HG03280 (cell line): ENCODE data around the gene SPON1.
"Not testable (repeated sequence)": the region's sequence is repeated elsewhere in the genome, so short reads cannot be mapped to it uniquely, and the experiment has no call there.

Experiments
- ATAC-seq: cut with Tn5 transposase; IDR thresholded peaks from one replicate; pipeline ENCODE4 v1.9.1; 2021; ENCODE audit warnings: mild to moderate bottlenecking, moderate library complexity; ENCODE audit not compliant: unreplicated experiment

The SPON1 gene

DNA sequence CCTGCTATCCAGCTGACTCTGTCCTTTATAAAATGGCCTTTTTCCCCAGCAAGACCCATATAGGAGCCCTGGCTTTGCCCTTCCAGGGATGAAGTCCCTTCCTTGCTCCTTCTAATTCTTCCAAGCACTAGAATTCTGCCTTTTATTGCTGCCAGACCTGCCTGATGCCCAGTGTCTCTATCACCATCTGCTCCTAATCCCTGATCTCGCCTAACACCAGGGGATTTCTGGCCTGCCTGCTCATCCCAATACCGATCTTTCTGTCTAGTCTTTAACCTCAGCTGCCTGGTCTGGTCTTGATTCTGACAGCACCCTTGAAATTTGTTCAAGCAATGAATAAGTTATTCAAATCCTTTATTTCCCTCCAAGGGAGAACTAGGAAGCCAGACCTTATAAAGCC is 150.2 kb downstream of the SPON1 start:
- ATAC-seq: no peak

DNA sequence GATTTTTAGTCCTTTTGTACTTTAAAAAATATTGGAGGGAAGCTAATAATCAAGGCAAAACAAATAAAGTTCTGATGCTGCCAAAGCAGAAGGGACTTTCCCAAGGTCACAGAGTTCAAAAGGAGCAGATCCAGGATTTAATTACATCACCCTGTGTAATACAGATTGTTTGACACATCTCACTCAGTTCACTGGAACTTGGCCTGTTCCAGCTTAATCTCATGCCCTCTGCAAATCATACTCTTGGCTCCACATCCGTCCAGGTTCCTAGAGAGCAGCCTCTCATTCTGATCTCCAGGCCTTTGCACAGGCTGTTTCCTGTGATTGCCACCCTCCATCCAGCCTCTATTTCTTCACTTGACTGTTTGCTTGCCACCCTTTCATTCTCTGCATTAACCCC is 151.7 kb downstream of the SPON1 start:
- no peak for ATAC-seq

DNA sequence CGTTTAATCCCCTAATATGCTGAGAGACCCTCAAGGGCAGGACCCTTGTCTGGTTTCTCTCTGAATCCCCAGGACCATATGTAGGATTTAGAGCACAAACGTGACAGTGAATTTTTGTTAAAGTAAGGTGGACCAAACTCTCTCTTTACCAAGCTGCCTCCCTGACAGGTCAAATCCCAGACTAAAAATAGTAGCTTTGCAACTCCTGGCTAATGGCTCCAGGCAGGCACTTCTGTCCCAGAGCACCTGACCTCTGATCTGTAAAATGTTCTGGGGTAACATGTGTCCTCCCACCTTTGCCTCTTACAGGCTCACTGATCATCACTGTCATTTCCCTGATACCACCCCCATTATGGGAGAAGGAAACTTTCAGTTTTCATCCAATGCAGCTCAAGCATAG is 152.3 kb downstream of the SPON1 start:
- no peak for ATAC-seq

DNA sequence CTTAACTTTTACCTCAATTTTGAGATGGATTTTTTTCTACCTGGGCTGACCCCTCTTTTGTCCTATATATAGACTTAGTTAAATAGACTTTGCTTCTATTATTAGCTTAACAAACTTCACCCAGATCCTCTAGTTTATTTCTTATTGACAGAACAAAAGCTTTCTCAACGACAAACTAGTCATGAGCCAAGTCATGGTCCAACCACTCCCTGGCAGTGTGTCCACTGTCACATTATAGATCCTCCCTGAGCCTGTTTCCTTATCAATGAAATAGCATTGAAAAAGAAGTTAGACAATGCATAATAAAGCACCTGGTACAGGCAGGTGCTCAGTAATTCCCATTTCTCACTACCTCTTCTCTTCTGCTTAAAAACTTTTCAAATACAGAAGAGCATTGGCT is 155.1 kb downstream of the SPON1 start:
- no peak for ATAC-seq

DNA sequence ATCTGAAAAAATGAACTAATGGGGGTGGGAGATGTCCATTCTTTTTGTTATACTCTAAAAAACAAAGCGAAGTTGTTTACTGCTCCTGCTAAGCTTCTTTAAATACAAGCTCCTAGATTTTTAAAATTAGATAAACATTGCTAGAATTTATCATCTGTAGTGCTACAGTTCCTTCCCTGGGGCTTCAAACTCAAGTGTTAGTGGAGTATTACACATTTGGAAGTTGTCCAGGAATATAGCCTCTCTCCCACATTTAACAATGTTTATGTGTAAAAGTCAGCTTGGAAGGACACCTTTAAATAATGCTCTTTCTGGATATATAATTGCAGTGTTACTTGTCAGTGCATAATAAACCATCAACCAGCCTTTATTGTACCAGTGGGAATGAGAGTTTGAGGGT is 155.5 kb downstream of the SPON1 start:
- no peak for ATAC-seq

DNA sequence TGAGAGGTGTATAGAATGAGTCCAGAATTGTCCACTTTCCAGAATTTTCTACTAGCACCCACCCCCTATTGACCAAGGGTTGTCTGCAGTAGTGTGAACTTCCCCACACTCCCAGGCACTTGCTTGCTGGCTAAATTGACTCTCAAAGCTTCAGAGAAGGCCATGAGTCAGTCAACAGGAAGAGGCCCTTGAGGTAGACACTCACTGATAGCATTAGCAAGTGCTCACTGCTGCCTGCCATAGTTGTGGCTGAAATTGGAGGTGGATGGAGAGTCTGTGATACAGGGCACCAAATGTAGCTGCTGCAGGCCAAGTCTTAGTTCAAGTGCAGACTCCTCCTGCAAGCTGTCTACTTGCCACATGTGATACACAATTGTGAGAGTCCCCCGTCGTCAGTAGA is 156.8 kb downstream of the SPON1 start:
- ATAC-seq: no peak

DNA sequence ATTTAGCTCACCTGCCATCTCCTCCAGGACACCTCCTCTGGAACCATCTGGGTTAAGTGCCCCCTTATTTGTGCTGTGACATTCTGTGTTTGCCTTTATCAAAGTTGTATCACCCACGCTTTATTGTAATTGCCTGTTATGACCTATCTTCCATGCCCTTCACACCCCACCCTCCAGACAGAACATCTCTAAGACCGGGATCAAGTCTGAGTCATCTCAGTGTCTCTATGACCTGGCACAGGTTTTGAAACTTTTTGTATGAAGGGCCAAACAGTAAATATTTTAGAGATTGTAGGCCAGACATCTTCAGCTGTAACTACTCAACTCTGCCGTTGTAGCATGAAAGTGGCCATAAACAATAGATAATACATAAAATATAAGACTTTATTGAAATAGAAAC is 161.8 kb downstream of the SPON1 start:
- ATAC-seq: no peak

DNA sequence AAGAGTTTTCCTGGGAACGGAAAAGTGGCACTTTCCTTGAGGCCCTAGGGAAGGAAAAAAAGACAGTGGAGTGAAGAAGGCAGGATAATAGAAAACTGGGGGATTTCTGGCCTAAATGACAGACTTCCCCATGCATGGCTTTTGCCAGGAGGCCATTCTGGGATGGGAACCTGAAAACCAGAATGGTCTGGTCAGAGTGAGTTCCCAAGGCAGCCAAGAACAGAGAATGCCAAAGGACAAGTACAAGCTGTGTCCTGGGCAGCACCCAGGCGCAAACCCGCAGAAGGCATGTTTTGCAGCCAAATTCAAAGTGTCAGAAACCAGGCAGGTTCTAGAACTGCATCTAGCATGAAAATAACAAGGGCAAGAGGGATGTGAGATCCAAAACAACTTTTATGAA is 162.4 kb downstream of the SPON1 start:
- ATAC-seq: no peak

DNA sequence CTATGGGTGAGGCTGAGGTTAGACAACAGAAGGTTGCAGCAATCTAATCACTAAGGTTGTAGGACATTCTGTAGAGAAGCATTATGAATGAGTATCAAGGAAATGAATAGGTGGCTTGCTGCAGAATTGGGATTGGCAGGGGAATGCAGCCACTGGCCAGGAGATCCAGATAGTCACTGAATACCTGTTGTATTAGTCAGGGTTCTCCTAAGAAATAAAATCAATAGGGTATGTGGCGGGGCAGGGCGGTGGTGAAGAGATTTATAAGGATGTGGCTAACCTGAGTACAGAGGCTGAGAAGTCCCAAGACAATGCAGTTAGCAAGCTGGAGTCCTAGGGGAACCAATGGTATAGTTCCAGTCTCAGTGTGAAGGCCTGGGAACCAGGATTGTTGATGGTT is 163.0 kb downstream of the SPON1 start:
- ATAC-seq: no peak

DNA sequence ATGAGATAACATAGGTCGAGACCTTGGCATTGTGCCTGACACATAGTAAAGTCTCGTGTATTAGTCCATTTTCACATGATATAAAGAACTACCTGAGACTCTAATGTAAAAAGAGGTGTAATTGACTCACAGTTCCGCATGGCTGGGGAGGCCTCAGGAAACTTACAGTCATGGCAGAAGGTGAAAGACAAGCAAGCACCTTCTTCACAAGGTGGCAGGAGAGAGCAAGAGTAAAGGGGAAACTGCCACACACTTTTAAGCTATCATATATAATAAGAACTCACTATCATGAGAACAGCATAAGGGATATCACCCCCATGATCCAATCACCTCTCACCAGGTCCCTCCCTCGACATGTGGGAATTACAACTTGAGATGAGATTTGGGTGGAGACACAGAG is 165.2 kb downstream of the SPON1 start:
- ATAC-seq: no peak

DNA sequence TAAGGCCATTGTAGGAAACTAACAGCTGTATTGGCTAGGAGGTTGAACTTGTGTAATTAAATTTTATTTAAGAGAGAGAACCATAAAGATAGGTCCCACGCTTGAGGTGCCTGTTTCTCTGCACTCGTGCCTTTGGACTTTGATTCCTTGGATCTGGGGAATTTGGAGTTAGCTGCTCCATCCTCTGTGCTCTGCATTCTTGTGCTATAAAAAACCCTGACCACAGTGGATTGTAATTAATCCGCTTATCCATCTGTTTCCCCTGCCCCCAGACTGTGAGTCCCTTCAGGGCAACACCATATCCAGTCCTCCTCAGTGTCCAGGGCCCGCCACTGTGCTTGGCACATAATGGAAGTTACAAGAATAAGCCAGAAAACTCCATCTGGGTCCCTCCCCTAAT is 169.8 kb downstream of the SPON1 start:
- no peak for ATAC-seq

DNA sequence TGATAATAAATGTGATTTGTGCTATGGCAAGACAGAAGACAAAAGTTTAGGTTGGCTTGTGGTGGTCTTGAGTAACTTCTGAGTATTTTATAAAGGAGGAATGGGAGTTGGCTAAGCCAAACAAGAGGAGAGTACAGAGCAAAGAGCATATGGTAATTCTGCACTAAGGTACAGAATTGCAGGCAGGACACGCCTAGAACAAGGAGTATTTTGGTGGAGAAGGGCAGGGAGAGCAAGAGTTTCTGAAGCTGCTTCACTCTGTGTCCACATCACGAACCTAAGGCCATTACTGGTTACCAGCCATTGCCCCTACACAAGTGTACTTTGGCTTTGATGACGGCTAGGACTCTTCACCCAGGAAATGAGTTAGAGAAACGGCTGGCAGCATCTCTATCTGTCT is 170.9 kb downstream of the SPON1 start:
- ATAC-seq: no peak

DNA sequence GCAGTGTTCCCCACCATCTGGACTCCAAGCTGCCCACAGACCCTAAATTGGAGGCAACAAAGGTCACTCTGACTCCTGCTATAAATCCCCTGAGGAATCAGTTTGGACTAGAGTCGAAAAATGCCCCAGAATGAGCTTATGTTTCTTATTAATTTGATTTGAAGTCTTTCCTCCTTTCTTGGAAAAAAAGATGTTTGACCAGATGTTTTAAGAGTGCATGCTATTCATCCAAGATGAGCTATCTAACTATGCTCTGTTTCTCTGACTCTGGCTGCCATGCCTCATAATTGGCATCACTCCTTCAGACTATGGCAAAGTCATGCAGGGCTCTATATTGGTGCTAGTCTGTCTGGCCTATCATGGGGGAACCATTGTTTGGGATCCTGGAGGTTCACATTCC is 174.0 kb downstream of the SPON1 start:
- ATAC-seq: no peak

DNA sequence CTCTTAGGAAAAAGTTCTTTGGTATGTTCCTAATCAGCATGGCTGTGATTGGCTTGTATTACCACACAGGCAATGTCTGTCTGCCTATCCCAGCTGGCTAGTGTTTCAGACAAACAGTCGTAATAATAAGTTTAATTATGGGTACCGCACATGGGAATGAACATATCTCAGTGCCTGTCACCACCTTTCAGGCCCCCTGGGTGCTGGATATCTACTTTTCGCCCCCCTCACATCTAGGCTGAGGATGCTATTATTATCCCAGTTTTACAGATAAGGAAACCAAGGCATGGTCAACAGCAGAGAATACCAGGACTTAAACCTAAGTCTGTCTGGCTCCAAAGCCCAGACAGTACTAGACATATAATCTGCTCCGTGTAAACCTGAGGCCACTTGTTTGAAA is 174.8 kb downstream of the SPON1 start:
- ATAC-seq: no peak

DNA sequence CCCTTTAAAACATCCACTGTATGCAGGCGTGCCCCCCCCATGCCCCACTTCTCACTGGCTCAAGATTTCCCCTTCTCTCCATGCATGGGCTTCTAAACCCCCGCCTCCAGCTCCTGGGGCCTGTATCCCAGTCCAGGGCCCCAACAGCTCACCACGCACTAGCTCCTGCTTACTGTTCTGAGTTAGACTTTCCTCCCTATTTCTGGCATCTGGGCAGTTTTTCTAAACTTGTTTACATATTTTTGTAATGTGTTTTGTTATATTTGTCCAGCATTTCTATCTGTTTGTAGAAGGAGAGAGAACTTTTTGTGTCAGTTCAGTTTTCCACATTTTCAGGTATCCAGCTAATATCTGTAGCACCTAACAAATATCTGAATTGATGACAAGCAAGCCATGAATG is 178.5 kb downstream of the SPON1 start:
- ATAC-seq: no peak

DNA sequence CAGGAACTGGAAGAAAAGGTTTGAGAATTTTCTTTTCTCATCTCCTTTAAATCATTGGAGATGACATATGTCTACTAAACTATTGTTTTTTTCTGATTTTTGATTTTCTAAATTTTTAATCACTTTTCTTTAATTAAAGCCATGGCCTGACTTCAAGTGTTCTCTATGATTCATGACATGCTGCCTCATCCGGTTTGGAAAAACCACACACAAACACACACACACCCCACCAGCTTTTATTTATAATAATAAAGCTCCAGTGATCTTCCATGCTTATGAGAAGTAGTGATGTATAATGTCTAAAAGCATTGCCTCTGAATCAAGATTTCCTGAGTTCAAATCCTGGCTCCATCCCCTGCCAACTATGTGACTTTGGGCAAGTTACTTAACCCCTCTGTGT is 179.2 kb downstream of the SPON1 start:
- ATAC-seq: no peak

DNA sequence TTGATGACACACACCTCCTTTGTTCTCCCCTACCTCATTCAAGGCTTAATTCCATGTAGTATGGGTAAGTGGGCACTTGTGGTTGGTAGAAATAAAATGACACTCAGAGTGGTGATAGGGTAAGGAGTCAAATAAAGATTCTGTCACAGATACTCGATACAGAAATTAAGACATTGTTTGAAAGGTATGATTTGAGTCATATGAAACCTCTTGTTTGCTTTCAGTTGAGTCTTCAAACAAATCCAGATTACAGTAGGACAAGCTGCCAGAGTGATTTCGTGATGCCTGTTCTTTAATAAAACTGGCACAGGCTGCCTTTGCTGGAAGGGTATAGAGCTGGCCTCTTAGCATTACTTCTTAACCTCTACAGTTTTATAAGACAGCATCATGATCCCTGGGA is 182.4 kb downstream of the SPON1 start:
- no peak for ATAC-seq

DNA sequence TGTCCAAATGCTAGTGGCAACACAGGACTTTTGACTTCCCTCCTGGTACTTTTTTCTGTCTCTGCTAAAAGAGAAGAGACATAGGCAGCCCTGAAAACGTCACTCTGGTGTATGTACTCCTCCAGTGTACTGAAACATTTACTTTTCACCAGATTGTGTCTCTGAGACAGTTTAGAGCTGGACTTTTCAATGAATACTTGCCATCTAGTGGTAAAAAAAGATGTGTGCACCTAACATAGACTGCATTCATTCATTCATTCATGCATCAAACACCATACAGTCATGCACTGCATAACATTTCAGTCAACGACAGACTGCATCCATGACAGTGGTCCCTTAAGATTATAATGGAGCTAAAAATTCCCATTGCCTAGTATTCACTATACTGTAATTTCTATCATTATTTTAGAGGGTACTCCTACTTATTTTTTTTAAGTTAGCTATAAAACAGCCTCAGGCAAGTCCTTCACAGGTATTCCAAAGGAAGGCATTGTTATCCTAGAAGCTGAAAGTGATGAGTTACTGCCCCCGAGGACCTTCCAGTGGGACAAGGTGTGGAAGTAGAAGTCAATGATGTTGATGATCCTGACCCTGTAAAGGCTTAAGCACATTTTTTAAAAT is 186.2 kb downstream of the SPON1 start:
- ATAC-seq: no peak

DNA sequence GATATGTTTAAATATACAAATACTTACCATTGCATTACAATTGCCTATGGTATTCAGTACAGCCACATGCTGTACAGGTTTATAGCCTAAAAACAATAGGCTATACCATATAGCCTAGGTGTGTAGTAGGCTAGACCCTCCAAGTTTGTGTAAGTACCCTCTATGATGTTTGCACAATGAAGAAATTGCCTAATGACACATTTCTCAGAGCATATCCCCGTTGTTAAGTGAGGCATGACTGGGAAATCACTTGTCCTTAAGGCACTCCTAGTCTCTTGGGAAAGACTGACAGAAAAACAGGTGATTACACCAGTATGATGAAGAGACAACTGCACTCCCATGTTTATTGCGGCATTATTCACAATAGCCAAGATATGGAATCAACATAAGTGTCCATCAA is 187.2 kb downstream of the SPON1 start:
- ATAC-seq: no peak

DNA sequence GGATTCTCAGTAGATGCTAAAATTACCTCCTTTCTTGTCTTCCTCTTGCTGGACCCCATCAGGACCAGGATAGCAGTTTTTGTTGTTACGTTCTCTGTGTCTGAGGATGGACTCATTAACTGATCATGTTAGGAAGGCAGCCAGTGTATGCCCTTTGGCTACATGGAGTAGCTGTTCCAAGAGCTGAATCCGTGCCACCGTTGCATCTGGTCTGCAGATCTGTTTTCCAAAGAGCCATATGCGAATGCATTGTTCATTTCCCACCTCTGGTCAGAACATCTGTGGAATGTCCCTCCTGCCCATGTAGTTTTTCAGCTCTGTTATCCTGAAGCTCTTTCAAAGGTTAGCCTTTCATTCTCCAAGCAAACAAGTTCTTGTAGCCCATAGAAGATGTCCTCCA is 188.4 kb downstream of the SPON1 start:
- no peak for ATAC-seq

DNA sequence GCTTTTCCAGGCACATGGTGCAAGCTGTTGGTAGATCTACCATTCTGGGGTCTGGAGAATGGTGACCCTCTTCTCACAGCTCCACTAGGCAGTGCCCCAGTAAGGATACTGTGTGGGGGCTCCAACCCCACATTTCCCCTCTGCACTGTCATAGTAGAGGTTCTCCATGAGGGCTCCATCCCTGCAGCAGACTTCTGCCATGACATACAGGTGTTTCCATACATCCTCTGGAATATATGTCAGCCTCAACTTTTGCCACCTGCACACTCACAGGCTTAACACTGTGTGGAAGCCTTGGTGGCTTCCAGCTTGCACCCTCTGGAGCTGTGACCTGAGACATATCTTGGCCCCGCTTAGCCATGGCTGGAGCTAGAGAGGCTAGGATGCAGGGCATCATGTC is 191.6 kb downstream of the SPON1 start:
- ATAC-seq: not testable (repeated sequence)

DNA sequence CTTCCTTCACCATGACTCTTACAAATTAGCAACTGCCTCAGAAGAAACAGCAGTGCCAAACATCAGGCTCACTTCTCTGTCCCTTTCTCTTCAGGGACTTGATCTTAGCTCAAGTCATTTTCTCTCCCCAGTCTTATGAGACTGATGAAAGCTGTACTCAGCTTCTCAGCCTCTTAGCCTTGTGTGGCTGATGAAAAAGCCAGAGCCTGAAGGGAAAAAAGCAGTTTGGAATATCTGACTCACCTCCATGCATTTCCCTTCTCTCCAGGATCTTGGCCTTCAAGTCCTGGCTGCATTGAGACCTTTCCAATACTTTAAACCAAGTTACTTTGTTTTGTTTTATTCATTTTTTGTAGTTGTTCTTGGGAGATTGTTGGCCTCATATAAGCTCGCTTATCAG is 195.9 kb downstream of the SPON1 start:
- ATAC-seq: no peak

DNA sequence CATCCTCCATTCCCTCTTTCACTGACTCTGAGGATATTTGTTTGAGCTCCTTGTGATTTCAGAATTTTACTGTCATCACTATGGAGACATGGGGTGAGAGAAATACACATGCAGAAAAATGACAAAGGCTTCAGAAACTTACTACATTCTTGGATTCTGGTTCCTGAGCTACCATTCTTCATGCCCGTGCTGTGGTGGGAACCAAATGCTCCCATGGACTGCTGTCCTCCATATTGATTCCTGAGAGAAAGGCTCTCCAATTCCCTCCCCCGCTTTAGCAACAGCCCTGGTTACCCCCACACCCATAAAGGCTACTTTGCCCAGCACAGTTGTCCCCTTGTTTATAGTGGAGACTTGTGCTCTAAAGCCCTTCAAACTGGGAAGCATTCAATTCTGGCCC is 201.1 kb downstream of the SPON1 start:
- ATAC-seq: no peak

DNA sequence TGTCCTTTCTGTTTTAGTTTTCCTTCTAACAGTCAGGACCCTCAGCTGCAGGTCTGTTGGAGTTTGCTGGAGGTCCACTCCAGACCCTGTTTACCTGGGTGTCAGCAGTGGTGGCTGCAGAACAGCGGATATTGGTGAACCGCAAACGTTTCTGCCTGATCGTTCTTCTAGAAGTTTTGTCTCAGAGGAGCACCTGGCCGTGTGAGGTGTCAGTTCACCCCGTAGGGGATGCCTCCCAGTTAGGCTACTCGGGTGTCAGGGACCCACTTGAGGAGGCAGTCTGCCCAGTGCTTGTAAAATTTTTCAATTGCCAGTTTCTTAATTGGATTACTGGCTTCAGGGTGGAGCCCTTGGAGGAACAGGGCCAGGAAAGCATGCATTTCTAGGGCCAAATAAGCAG is 211.2 kb downstream of the SPON1 start:
- not testable (repeated sequence) for ATAC-seq
